SHP77 (cell line): ENCODE results near the gene KCNA1.

Experiments used
- DNase-seq, 2 experiments: peaks; one replicate each; lab custom pipeline; 2025; lab: John Stamatoyannopoulos, UW

Gene KCNA1

GRCh38 chr12:4911316-4911994 is 1.8 kb downstream of the KCNA1 start:
- no peak for DNase-seq

DNA sequence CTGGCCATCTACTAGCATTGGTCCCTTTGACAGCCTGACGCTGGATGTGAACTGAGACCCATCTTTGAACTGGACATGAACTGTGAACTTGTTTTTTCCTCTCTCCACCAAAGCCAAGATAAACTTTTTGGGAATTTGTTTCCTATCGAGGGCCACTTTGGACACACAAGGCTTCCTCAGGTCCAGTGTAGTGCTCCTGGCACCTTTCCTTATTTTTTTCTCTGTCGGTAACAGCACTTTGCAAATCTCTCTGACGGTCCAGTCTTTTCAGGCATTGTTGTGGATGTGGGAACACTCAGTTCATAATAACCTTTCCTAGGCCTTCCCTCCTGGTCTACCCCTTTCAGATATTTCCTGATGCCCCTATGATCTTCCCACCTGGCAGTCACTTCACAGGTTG is 5.0 kb downstream of the KCNA1 start:
- DNase-seq = no peak

GRCh38 chr12:4915752-4916151 is 6.0 kb downstream of the KCNA1 start:
- no peak for DNase-seq

- no peak for DNase-seq
These were observed 9.4 kb downstream of the KCNA1 start for GRCh38 chr12:4918950-4919660.

DNA sequence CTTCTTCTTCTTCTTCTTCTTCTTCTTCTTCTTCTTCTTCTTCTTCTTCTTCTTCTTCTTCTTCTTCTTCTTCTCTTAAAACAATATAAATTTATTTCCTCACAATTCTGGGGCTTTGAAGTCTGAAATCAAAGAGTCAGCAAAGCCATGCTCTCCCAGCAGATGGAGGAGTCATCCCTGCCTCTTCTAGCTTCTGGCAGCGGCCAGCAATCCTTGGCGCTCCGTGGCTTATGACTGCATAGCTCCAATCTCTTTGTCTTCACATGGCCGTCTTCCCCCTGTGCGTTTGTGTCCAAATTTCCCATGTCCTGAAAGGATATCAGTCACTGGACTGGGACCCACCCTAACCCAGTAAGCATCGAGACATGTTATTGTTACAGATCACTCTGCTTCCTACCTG is 22.9 kb downstream of the KCNA1 start:
- no peak for DNase-seq

DNA sequence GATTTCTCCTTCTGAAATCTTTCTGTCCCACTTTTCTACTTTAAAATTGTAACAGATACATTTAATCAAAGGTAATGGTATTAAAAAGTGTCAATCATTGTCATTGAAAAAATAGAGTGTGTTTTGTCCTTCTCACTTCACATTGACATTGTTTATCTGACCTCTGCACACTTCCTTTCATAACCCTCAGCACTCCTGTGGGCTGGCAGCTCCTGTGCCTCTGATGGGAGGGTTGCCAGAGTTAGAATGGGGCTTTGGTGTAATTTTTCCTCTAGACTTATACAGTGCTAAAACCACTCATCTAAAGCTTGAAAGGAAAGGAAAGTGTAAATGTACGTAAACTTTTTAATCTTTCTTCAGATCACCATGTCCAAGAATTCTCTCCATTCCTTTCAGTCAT is 23.7 kb downstream of the KCNA1 start:
- no peak for DNase-seq

- DNase-seq = no peak
These were observed 24.8 kb downstream of the KCNA1 start for GRCh38 chr12:4934407-4935035.

DNA sequence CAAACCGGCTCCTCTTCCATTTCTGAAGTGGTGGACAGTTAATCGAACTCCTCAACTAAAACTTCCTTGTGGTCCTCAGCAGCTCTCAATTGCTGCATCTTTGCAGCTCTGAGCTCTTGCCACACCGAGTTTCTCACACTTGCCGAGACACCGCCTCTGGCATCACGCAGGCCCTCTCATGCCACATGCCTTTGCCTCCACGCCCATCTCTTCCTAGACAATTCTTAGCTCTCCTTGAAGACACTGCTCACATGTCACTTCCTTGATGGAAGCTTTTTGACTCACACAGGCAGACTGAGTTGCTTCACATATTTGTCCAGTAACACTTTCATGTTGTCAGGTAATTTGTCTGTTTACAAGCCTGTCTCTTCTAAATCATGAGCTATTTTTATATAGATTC is 29.2 kb downstream of the KCNA1 start:
- DNase-seq = no peak

DNA sequence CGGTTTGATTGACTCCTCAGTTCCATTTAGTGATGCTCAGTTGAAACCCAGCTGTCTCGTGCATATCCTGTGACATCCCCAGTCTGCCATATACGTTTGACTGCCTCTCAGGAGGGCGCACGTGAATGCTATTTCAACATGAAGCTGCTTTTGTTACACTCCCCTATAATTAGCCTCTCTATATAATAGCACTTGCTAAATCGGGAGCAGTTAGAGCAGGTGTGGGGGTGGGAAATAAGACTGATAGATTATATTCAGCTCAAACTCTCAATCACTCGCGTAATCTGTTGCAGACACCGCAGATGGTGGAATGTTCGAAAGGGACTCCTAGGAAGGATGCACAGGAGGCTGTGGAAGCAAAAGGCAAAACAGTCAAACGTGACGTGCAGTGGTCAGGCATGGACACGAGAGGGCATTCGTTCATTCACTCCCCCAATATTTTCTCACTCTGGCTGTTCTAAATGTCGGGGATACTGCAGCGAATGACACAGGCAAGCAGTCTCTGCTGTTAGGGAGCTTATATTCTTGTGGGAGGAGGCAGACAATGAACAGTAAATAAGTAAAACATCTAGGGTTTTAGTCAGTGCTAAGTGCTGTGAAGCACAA is 29.8 kb downstream of the KCNA1 start:
- DNase-seq = no peak

DNA sequence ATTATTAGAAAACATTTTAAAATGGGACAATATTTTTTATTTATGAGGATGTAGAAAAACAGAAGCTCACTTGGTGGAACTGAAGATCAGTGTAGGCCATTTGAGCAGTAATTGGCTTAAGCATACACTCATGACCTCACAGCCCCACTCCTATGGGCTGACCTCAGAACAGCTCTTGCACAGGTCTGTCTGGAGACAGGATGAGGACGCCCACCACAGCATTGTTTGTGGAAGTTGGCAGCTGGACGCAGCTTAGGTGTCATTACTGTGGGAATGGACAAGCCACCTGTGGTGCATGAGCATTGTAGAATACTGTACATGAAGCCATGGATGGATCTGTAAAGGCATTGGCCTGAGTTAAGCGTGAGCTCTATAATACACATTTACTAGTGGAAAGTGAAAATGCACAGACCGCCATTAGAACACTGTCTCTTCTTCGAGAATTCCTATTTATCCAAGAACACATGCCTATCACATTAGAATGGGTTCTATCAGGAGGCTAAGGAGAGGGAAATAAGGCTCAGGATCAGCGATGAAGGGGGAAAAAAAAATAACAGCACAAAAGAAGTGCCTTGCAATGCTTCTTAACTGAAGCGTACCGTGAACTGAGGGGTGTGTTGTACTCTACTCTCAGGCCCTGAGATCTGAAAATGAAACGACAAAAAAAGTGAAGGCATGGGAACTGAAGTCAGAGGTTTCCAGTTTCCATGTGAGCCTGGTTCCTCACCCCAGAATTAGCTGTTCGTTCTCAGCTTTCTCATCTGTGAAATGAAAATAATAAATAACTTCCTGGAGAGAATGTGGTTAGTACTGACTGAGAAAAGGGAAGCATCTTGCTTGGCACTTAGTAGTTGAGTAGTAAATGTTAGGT is 33.6 kb downstream of the KCNA1 start:
- DNase-seq = no peak

DNA sequence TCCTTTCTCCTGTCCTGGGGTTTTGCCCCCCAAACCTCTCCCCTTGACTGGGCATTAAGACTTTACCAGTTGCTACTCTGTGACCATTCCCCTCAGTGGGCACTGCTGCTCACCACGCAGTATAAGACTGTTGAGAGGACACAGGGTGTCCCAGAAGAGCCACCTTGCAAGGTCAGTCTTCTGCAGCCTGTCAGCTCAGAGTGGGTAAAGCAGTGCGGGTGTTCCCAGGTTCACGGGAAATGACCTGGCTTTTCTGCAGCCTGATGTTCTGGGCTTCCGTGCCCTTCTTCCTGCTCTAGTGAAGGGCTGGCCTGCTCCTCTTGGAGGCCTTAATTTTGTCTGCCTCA is 34.2 kb downstream of the KCNA1 start:
- DNase-seq = no peak

GRCh38 chr12:4947253-4947652 is 37.5 kb downstream of the KCNA1 start:
- DNase-seq = no peak

- no peak for DNase-seq
These were observed 41.4 kb downstream of the KCNA1 start for GRCh38 chr12:4951083-4951482.

- no peak for DNase-seq
These were observed 41.9 kb downstream of the KCNA1 start for GRCh38 chr12:4951601-4952000.

- no peak for DNase-seq
These were observed 45.1 kb downstream of the KCNA1 start for GRCh38 chr12:4954621-4955354.

GRCh38 chr12:4956054-4956453 is 46.3 kb downstream of the KCNA1 start:
- DNase-seq = no peak

DNA sequence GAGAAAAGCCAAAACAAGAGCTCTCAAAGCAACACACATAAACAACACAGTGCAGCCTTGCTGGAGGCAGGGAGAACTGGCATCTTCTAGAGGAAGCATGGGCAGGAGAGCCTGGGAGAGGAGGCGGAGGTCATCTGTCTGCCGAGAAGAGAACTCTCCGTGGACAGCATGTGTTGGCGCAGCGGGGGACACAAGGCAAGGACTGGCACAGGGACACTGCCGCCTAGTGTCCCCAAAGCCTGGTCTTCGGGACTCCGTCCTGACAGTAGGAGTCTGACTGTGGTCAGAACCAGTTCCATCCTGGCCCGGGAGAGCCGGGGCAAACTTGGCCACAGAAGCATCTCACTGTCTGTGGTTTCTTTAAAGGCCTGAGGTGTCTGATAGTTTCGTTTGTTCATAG is 47.3 kb downstream of the KCNA1 start:
- DNase-seq = no peak

- no peak for DNase-seq
These were observed 48.1 kb downstream of the KCNA1 start for GRCh38 chr12:4957761-4958160.

DNA sequence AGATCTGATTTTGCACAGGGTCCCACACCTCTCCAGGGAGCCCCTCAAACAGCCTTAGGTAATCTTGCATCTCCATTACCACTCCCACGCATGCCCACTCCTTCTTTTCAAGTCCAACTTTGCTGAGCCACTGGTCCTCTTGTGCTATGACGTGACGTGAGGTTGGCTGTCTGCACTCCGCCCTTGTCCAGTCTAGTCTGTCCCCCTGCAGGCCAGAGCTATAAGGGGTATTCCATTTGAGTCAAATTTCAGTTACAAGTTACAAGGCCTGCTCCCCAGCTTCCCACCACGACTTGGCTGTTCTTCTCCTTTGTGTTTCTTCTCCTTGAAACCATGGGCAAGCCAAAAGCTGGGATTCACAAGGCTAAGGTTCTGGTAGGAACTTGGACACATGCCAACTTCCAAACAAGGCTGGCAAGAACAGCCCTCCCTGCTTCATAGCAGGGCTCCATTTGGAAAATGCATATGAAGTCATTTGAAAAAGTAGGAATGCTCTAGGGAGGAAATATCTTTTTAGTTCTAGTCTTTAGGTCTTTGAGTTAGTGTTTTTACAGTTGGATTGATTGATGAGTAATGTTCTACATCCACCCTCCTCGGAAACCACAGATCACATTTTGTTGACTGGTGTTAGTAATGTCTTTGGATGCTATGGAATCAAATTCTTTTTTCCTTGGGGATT is 49.1 kb downstream of the KCNA1 start:
- no peak for DNase-seq

DNA sequence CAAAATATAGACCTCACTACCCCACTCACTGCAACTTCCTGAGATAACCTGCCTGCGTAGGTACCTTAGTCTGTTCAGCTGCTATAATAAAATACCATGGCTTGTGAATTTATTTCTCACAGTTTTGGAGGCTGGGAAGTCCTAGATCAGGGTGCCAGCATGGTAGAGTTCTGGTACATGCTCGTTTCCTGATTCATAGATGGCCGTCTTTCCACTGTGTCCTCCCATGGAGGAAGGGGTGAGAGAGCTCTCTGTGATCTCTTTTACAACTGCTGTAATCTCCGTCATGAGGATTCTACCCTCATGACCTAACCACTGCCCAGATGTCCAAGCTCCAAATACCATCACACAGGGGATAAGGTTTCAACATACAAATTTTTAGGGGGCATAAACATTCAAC is 49.7 kb downstream of the KCNA1 start:
- DNase-seq = no peak

- DNase-seq = no peak
These were observed 50.3 kb downstream of the KCNA1 start for GRCh38 chr12:4960030-4960429.
